IPS-18a (cell line): ENCODE data around the gene FAM193A.

ENCODE experiments used
- H3K27ac ChIP-seq: one replicate; pipeline ENCODE4 v1.5.1; 2013; ENCODE audit warnings: low read length
- H3K27me3 ChIP-seq: one replicate; pipeline ENCODE4 v1.6.1; 2013; ENCODE audit warnings: mild to moderate bottlenecking, low read length; ENCODE audit not compliant: control insufficient read depth, insufficient read depth
- H3K36me3 ChIP-seq: one replicate; pipeline ENCODE4 v1.6.1; 2013; ENCODE audit warnings: low read depth, low read length; ENCODE audit not compliant: control insufficient read depth
- H3K4me1 ChIP-seq: one replicate; pipeline ENCODE4 v1.6.1; 2013; ENCODE audit warnings: low read depth, low read length; ENCODE audit not compliant: control insufficient read depth
- H3K4me3 ChIP-seq: one replicate; pipeline ENCODE4 v1.5.1; 2013; ENCODE audit warnings: low read length
- H3K9ac ChIP-seq: one replicate; pipeline ENCODE4 v1.6.1; 2013; ENCODE audit warnings: mild to moderate bottlenecking, low read length, moderate library complexity
- H3K9me3 ChIP-seq: one replicate; pipeline ENCODE4 v1.6.1; 2013; ENCODE audit warnings: low read depth, low read length; ENCODE audit not compliant: control insufficient read depth

Gene FAM193A

DNA sequence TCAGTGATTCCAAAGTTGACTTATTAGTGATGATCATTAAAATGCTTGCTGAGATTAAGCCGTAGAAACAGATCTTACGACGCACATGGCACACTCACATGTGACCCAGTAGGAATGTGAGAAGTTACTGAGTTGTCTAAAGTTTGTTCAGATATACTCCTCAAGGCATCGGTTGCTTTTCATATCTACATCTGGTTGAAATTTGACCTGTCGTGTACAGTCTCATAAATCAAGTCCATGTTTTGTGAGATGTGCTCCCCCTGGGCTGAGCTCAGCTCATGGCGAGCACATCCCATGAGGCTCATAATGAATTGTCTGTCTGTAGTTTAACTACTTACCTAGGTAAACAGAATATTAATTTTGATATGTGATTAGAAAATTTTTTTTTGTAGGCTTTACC is 152.7 kb downstream of the FAM193A start:
- no peak overlapping the region for H3K27ac ChIP-seq
- H3K4me3 ChIP-seq: no peak overlapping the region
- H3K36me3 ChIP-seq: peaks cover 52% of the 10 kb centered on the region
- no peaks in the 10 kb centered on the region for H3K27me3 ChIP-seq
- H3K9me3 ChIP-seq: no peaks in the 10 kb centered on the region
- no peaks in the 10 kb centered on the region for H3K4me1 ChIP-seq
- no peak overlapping the region for H3K9ac ChIP-seq

GRCh38 chr4:2689825-2690700 is 153.6 kb downstream of the FAM193A start:
- Histone ChIP-seq H3K4me1 (no peaks in the 10 kb centered on the region), H3K4me3 (no peak overlapping the region), H3K27ac (no peak overlapping the region), H3K9ac (no peak overlapping the region), H3K9me3 (no peaks in the 10 kb centered on the region), H3K36me3 (peaks cover 54% of the 10 kb centered on the region), H3K27me3 (no peaks in the 10 kb centered on the region)

DNA sequence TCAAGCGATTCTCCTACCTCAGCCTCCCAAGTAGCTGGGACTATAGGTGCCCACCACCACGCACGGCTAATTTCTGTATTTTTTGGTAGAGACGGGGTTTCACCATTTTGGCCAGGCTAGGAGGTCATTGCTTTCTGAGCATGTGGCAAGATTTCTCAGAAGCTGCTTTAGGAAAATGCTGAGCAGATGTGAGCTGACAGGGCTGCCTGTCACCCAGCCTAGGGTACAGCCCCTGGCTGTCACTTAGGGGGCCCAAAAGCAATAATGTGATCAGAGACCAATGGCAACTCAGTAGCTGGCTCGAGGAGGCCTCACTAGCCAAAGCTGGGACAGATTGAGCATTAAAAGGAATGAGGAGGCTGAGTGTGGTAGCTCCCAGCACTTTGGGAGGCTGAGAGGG is 154.9 kb downstream of the FAM193A start:
- Histone ChIP-seq H3K4me1 (no peaks in the 10 kb centered on the region), H3K36me3 (peaks cover 64% of the 10 kb centered on the region)

DNA sequence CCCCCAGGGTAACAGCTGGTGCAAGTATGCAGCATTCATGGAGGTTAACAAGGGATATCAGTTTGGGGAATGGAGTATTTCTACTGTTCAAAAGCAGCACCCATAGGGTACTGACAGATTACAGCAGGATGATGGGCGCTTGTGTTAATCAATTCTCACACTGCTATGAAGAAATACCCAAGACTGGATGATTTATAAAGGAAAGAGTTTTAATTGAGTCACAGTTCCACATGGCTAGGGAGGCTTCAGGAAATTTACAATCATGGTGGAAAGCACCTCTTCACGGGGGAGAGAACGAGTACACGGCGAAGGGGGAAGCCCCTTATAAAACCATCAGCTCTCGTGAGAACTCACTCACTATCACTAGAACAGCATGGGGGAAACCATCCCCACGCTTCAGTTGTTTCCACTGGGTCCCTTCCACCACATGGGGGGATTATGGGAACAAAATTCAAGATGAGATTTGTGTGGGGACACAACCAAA is 155.5 kb downstream of the FAM193A start:
- Histone ChIP-seq H3K9me3 (no peaks in the 10 kb centered on the region), H3K27ac (no peak overlapping the region), H3K9ac (no peak overlapping the region), H3K27me3 (no peaks in the 10 kb centered on the region), H3K36me3 (peaks cover 67% of the 10 kb centered on the region), H3K4me3 (no peak overlapping the region), H3K4me1 (no peaks in the 10 kb centered on the region)

More for the DNA sequence above, 154.9 kb downstream of the FAM193A start:
- no peak overlapping the region for H3K27ac ChIP-seq
- no peak overlapping the region for H3K4me3 ChIP-seq
- H3K9me3 ChIP-seq: no peaks in the 10 kb centered on the region
- H3K9ac ChIP-seq: no peak overlapping the region
- no peaks in the 10 kb centered on the region for H3K27me3 ChIP-seq

GRCh38 chr4:2694691-2695090 is 158.2 kb downstream of the FAM193A start:
- no peak overlapping the region for H3K4me3 ChIP-seq
- no peaks in the 10 kb centered on the region for H3K9me3 ChIP-seq
- H3K36me3 ChIP-seq: peaks cover 81% of the 10 kb centered on the region
- no peak overlapping the region for H3K9ac ChIP-seq
- H3K27ac ChIP-seq: no peak overlapping the region
- H3K27me3 ChIP-seq: no peaks in the 10 kb centered on the region
- no peaks in the 10 kb centered on the region for H3K4me1 ChIP-seq

DNA sequence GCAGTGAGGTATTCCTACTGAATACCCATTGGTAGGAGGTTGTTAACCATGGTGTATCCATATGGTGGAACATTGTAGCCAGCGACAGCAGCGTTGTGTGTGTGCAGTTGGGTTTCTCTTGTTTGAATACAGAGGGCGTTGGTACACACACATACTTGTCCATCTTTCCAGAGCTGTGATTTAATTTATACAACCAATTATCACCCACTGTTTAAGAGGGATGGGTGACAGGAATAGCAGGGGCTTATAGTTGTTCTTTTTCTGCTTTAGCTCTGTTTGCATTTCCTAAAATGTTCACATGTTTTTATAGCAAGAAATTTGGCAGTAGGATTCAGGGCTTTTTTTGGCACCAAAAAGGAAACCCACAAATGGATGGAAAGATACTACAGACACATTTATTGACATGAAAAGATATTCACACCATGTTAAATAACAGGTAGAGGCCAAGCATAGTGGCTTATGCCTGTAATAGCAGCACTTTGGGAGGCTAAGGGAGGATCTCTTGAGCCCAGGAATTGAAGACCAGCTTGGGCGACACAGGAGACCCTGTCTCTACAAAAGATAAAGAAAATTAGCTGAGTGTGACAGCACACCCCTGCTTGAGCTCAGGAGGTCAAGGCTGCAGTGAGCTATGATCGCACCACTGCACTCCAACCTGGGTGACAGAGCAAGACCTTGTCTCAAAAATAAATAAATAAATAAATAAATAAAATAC is 159.1 kb downstream of the FAM193A start:
- peaks cover 82% of the 10 kb centered on the region for H3K36me3 ChIP-seq
- no peak overlapping the region for H3K27ac ChIP-seq
- H3K9me3 ChIP-seq: no peaks in the 10 kb centered on the region
- no peaks in the 10 kb centered on the region for H3K27me3 ChIP-seq
- H3K4me1 ChIP-seq: no peaks in the 10 kb centered on the region
- no peak overlapping the region for H3K4me3 ChIP-seq
- no peak overlapping the region for H3K9ac ChIP-seq

- Histone ChIP-seq H3K27ac (no peak overlapping the region), H3K9ac (no peak overlapping the region), H3K4me1 (no peaks in the 10 kb centered on the region), H3K36me3 (peaks cover 82% of the 10 kb centered on the region), H3K27me3 (no peaks in the 10 kb centered on the region), H3K9me3 (no peaks in the 10 kb centered on the region), H3K4me3 (no peak overlapping the region)
Measured at GRCh38 chr4:2696423-2696822, 160.0 kb downstream of the FAM193A start.

DNA sequence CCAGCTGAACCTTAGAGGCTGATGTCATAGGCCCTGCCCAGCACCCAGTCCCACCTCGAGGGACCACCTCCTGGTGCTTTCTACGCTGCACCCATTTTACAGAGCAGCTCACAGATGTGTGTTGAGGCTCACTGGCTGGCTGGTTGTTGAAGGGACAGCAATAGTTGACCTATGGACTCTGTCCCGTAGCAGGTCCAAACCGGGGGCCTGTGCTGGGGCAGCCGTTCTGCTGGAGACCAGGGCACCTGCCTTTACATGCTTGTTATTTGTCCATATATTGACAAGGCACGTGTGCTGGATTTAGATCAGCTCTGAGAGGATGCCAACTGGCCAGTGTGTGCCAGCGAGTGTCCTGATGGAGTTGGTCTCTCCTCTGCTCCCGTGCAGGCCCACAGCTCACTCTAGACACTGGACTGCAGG is 161.6 kb downstream of the FAM193A start:
- Histone ChIP-seq H3K36me3 (peaks cover 89% of the 10 kb centered on the region), H3K4me1 (no peaks in the 10 kb centered on the region), H3K9ac (no peak overlapping the region), H3K4me3 (no peak overlapping the region), H3K27ac (no peak overlapping the region), H3K9me3 (no peaks in the 10 kb centered on the region), H3K27me3 (no peaks in the 10 kb centered on the region)

GRCh38 chr4:2698504-2698903 is 162.1 kb downstream of the FAM193A start:
- H3K4me1 ChIP-seq: no peaks in the 10 kb centered on the region
- no peaks in the 10 kb centered on the region for H3K27me3 ChIP-seq
- H3K9ac ChIP-seq: no peak overlapping the region
- H3K4me3 ChIP-seq: no peak overlapping the region
- H3K9me3 ChIP-seq: no peaks in the 10 kb centered on the region
- no peak overlapping the region for H3K27ac ChIP-seq
- H3K36me3 ChIP-seq: peaks cover 91% of the 10 kb centered on the region

GRCh38 chr4:2698951-2699505 is 162.6 kb downstream of the FAM193A start:
- H3K4me3 ChIP-seq: no peak overlapping the region
- H3K36me3 ChIP-seq: peaks cover 91% of the 10 kb centered on the region
- H3K9me3 ChIP-seq: no peaks in the 10 kb centered on the region
- no peaks in the 10 kb centered on the region for H3K4me1 ChIP-seq
- H3K27me3 ChIP-seq: no peaks in the 10 kb centered on the region
- H3K9ac ChIP-seq: no peak overlapping the region
- H3K27ac ChIP-seq: no peak overlapping the region

- no peaks in the 10 kb centered on the region for H3K9me3 ChIP-seq
- H3K36me3 ChIP-seq: peaks cover 88% of the 10 kb centered on the region
Measured at GRCh38 chr4:2699534-2699933, 163.1 kb downstream of the FAM193A start.

More at GRCh38 chr4:2699534-2699933, 163.1 kb downstream of the FAM193A start:
- Histone ChIP-seq H3K27me3 (no peaks in the 10 kb centered on the region), H3K9ac (no peak overlapping the region), H3K27ac (no peak overlapping the region), H3K4me3 (no peak overlapping the region), H3K4me1 (no peaks in the 10 kb centered on the region)
